ENCODE results near the gene CHMP3. TPM values are rescaled to one million over a fixed set of nuclear protein-coding genes. Genes with fewer than 3 reads are reported as not detected.

The CHMP3 gene
- polyA plus RNA-seq, 1 donor from 2014 or later: 31.8 TPM

- H3K27ac ChIP-seq (ENCODE audit: low read length): no peak overlapping the region
- no peaks in the 10 kb centered on the region for H3K9me2 ChIP-seq (ENCODE audit: insufficient read depth, low read length)
- H2AFZ ChIP-seq (ENCODE audit: low read depth, low read length): no peak overlapping the region
- no peak overlapping the region for H3K4me3 ChIP-seq (ENCODE audit: low read length)
- H4K20me1 ChIP-seq (ENCODE audit: insufficient read depth): no peaks in the 10 kb centered on the region
- H3K4me2 ChIP-seq (ENCODE audit: low read length): no peak overlapping the region
- H3K27me3 ChIP-seq (ENCODE audit: insufficient read depth, low read depth, low read length): no peaks in the 10 kb centered on the region
- no peak overlapping the region for H3K9ac ChIP-seq (ENCODE audit: low read length)
- no peaks in the 10 kb centered on the region for H3F3A ChIP-seq (ENCODE audit: insufficient read depth, low read length, poor library complexity, severe bottlenecking)
- H3K9me3 ChIP-seq (ENCODE audit: low read length): no peaks in the 10 kb centered on the region
- no peaks in the 10 kb centered on the region for H3K79me2 ChIP-seq (replicated peaks; ENCODE audit: insufficient read depth, low read length)
- peaks cover 41% of the 10 kb centered on the region for H3K36me3 ChIP-seq (ENCODE audit: insufficient read depth, low read length)
- TF ChIP-seq MXI1 (conservative IDR thresholded peaks at IDR 0.05; ENCODE audit: poor library complexity, severe bottlenecking) (no peak), POLR2AphosphoS5 (IDR thresholded peaks at IDR 0.05) (no peak)
These were observed 81.2 kb downstream of the CHMP3 start for GRCh38 chr2:86482034-86482433.

DNA sequence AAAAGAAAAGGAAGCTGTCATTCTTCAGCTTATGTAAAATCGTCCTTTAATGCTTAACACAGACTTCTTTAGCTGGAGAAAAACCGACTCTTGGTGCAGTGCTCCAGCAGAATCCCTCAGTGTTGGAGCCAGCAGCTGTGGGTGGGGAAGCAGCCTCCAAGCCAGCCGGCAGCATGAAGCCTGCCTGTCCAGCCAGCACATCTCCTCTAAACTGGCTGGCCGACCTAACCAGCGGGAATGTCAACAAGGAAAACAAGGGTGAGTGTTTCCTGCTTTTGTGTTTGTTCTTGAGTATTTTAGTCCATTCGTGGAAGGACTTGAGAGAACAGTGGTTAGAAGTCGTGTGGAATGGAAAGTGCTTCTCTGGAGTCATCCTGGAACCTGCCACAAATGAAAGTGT is 83.1 kb downstream of the CHMP3 start:
- Histone ChIP-seq H3K27ac (ENCODE audit: low read length) (no peak overlapping the region), H3K27me3 (ENCODE audit: insufficient read depth, low read depth, low read length) (no peaks in the 10 kb centered on the region), H4K20me1 (ENCODE audit: insufficient read depth) (no peaks in the 10 kb centered on the region), H3K79me2 (replicated peaks; ENCODE audit: insufficient read depth, low read length) (no peaks in the 10 kb centered on the region), H3K9ac (ENCODE audit: low read length) (no peak overlapping the region), H3K4me2 (ENCODE audit: low read length) (no peak overlapping the region), H3K9me3 (ENCODE audit: low read length) (no peaks in the 10 kb centered on the region), H3K4me3 (ENCODE audit: low read length) (no peak overlapping the region), H2AFZ (ENCODE audit: low read depth, low read length) (no peak overlapping the region), H3K36me3 (ENCODE audit: insufficient read depth, low read length) (peaks cover 29% of the 10 kb centered on the region), H3K9me2 (ENCODE audit: insufficient read depth, low read length) (no peaks in the 10 kb centered on the region), H3F3A (ENCODE audit: insufficient read depth, low read length, poor library complexity, severe bottlenecking) (no peaks in the 10 kb centered on the region)
- TF ChIP-seq, protein P1, sequence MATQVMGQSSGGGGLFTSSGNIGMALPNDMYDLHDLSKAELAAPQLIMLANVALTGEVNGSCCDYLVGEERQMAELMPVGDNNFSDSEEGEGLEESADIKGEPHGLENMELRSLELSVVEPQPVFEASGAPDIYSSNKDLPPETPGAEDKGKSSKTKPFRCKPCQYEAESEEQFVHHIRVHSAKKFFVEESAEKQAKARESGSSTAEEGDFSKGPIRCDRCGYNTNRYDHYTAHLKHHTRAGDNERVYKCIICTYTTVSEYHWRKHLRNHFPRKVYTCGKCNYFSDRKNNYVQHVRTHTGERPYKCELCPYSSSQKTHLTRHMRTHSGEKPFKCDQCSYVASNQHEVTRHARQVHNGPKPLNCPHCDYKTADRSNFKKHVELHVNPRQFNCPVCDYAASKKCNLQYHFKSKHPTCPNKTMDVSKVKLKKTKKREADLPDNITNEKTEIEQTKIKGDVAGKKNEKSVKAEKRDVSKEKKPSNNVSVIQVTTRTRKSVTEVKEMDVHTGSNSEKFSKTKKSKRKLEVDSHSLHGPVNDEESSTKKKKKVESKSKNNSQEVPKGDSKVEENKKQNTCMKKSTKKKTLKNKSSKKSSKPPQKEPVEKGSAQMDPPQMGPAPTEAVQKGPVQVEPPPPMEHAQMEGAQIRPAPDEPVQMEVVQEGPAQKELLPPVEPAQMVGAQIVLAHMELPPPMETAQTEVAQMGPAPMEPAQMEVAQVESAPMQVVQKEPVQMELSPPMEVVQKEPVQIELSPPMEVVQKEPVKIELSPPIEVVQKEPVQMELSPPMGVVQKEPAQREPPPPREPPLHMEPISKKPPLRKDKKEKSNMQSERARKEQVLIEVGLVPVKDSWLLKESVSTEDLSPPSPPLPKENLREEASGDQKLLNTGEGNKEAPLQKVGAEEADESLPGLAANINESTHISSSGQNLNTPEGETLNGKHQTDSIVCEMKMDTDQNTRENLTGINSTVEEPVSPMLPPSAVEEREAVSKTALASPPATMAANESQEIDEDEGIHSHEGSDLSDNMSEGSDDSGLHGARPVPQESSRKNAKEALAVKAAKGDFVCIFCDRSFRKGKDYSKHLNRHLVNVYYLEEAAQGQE (IDR thresholded peaks at IDR 0.05; ENCODE audit: borderline replicate concordance): no peak
- TF ChIP-seq SMC3 (conservative IDR thresholded peaks at IDR 0.05; ENCODE audit: poor library complexity) (no peak), EP300 (conservative IDR thresholded peaks at IDR 0.05; ENCODE audit: poor library complexity, severe bottlenecking) (no peak), MXI1 (conservative IDR thresholded peaks at IDR 0.05; ENCODE audit: poor library complexity, severe bottlenecking) (no peak), EZH2 (IDR thresholded peaks at IDR 0.05; ENCODE audit: borderline replicate concordance, insufficient read depth, low read length, poor library complexity, severe bottlenecking) (no peak), TAF1 (IDR thresholded peaks at IDR 0.05; ENCODE audit: low read depth) (no peak), POLR2AphosphoS5 (IDR thresholded peaks at IDR 0.05) (no peak), RAD21 (conservative IDR thresholded peaks at IDR 0.05) (no peak)
- TF ChIP-seq, protein P2, sequence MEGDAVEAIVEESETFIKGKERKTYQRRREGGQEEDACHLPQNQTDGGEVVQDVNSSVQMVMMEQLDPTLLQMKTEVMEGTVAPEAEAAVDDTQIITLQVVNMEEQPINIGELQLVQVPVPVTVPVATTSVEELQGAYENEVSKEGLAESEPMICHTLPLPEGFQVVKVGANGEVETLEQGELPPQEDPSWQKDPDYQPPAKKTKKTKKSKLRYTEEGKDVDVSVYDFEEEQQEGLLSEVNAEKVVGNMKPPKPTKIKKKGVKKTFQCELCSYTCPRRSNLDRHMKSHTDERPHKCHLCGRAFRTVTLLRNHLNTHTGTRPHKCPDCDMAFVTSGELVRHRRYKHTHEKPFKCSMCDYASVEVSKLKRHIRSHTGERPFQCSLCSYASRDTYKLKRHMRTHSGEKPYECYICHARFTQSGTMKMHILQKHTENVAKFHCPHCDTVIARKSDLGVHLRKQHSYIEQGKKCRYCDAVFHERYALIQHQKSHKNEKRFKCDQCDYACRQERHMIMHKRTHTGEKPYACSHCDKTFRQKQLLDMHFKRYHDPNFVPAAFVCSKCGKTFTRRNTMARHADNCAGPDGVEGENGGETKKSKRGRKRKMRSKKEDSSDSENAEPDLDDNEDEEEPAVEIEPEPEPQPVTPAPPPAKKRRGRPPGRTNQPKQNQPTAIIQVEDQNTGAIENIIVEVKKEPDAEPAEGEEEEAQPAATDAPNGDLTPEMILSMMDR (IDR thresholded peaks at IDR 0.05; ENCODE audit: poor library complexity, severe bottlenecking): no peak

DNA sequence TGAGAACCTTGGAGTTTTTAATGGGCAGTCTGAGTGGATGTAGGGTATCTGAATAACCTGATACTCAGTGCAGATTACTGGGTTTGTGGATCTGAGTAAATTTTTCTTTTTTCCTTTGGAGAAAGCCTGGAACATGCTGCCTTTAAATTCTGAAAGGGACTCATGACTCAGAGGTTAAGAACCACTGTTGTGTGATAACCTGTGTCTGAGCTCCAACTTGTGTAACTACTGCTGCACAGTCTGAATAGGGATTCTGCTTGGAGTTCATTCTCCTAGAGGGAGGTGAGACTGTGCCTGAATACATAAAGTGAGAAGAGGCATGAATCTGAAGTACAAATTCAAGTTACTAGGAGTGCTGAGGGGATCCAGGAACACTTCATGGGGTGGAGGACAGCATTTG is 85.9 kb downstream of the CHMP3 start:
- no peak for TF ChIP-seq EP300 (conservative IDR thresholded peaks at IDR 0.05; ENCODE audit: poor library complexity, severe bottlenecking)
- peaks cover 18% of the 10 kb centered on the region for H3K36me3 ChIP-seq (ENCODE audit: insufficient read depth, low read length)
- H3F3A ChIP-seq (ENCODE audit: insufficient read depth, low read length, poor library complexity, severe bottlenecking): no peaks in the 10 kb centered on the region
- H3K9me3 ChIP-seq (ENCODE audit: low read length): no peaks in the 10 kb centered on the region
- H3K9me2 ChIP-seq (ENCODE audit: insufficient read depth, low read length): no peaks in the 10 kb centered on the region
- no peaks in the 10 kb centered on the region for H3K27me3 ChIP-seq (ENCODE audit: insufficient read depth, low read depth, low read length)
- no peak overlapping the region for H3K27ac ChIP-seq (ENCODE audit: low read length)
- H3K79me2 ChIP-seq (replicated peaks; ENCODE audit: insufficient read depth, low read length): no peaks in the 10 kb centered on the region
- no peaks in the 10 kb centered on the region for H4K20me1 ChIP-seq (ENCODE audit: insufficient read depth)
- no peak overlapping the region for H3K4me3 ChIP-seq (ENCODE audit: low read length)
- H3K4me2 ChIP-seq (ENCODE audit: low read length): no peak overlapping the region
- no peak overlapping the region for H3K9ac ChIP-seq (ENCODE audit: low read length)
- no peak overlapping the region for H2AFZ ChIP-seq (ENCODE audit: low read depth, low read length)

Measured in neural cell (in vitro differentiated cells).